ENCODE data around the gene PRUNE2. TPM values are rescaled to one million over a fixed set of nuclear protein-coding genes. Genes with fewer than 3 reads are reported as not detected.

Gene PRUNE2
- total and polyA plus RNA-seq, 12 donors: 1.9 to 68.0 (median 11.2) TPM

GRCh38 chr9:76571288-76571687, 334.6 kb downstream of the PRUNE2 start:
- no peak for TF ChIP-seq POLR2A (IDR thresholded peaks at IDR 0.05)
- Histone ChIP-seq H3K4me3 (peak overlapping the region in 2 of 4 donors; percentile 14 to 52), H3K9me3 (replicated peaks in 1 of 3) (no peaks in the 10 kb centered on the region), H3K4me1 (replicated peaks in 1 of 2) (no peaks in the 10 kb centered on the region), H3K36me3 (replicated peaks in 1 of 2) (no peaks in the 10 kb centered on the region), H3K27me3 (peaks cover 9% of the 10 kb centered on the region), H3K27ac (no peak overlapping the region)
- DNase-seq: no peak
- intact Hi-C loops (cut with DNase I): no loop called here
- 8 to 22% (median 16%) methylated on average over 3 of the region's 3 CpGs for WGBS, 4 donors

DNA sequence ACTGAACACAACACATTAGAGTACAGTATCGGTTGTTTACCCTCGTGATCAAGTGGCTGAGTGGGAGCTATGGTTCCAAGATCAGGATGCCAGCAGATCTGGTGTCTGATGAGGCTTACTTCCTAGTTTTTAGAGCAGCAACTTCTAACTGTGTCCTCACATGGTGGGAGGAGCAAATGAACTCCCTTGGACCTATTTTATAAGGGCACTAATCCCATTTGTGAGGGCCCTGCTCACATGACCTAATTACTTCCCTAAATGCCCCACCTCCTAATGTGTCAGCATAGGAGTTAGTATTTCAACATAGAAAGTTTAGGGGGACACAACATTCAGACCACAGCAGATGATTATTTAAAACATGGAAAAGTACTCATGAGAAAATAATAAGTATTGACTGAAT, 335.1 kb downstream of the PRUNE2 start:
- WGBS, 4 donors: 92 to 100% (median 96%) methylated on average over 2 of the region's 2 CpGs
- no peaks in the 10 kb centered on the region for H3K36me3 ChIP-seq (replicated peaks in 1 of 2)
- H3K27ac ChIP-seq: no peak overlapping the region
- H3K4me1 ChIP-seq (replicated peaks in 1 of 2): no peaks in the 10 kb centered on the region
- TF ChIP-seq, protein P1, sequence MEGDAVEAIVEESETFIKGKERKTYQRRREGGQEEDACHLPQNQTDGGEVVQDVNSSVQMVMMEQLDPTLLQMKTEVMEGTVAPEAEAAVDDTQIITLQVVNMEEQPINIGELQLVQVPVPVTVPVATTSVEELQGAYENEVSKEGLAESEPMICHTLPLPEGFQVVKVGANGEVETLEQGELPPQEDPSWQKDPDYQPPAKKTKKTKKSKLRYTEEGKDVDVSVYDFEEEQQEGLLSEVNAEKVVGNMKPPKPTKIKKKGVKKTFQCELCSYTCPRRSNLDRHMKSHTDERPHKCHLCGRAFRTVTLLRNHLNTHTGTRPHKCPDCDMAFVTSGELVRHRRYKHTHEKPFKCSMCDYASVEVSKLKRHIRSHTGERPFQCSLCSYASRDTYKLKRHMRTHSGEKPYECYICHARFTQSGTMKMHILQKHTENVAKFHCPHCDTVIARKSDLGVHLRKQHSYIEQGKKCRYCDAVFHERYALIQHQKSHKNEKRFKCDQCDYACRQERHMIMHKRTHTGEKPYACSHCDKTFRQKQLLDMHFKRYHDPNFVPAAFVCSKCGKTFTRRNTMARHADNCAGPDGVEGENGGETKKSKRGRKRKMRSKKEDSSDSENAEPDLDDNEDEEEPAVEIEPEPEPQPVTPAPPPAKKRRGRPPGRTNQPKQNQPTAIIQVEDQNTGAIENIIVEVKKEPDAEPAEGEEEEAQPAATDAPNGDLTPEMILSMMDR (IDR thresholded peaks at IDR 0.05): no peak
- TF ChIP-seq POLR2A (IDR thresholded peaks at IDR 0.05): no peak
- H3K4me3 ChIP-seq: no peak overlapping the region
- intact Hi-C loops (cut with DNase I): no loop called here
- peaks cover 9% of the 10 kb centered on the region for H3K27me3 ChIP-seq
- H3K9me3 ChIP-seq (replicated peaks in 1 of 3): no peaks in the 10 kb centered on the region
- DNase-seq: no peak

DNA sequence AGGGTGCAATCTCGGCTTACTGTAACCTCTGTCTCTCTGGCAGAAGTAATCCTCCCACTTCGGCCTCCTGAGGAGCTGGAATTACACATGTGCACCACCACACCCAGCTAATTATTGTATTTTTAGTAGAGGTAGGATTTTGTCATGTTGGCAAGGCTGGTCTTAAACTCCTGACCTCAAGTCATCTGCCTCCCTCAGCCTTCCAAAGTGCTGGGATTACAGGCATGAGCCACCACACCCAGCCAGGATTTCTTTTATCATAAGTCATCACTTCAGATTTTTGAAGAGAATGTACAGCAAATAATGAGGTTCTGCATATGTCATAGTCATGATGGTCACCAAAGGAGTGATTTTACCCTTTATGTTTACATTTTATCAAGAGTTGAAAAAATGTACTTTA, 338.8 kb downstream of the PRUNE2 start:
- no peaks in the 10 kb centered on the region for H3K9me3 ChIP-seq (replicated peaks in 1 of 3)
- intact Hi-C loops (cut with DNase I): no loop called here
- no peaks in the 10 kb centered on the region for H3K36me3 ChIP-seq (replicated peaks in 1 of 2)
- WGBS, 4 donors: 83 to 96% (median 85%) methylated on average over 2 of the region's 2 CpGs
- H3K27ac ChIP-seq: no peak overlapping the region
- DNase-seq: no peak
- peaks cover under 1% of the 10 kb centered on the region for H3K27me3 ChIP-seq
- TF ChIP-seq POLR2A (IDR thresholded peaks at IDR 0.05): no peak
- TF ChIP-seq, protein P1 (IDR thresholded peaks at IDR 0.05): no peak
- H3K4me3 ChIP-seq: no peak overlapping the region
- peaks cover 0 to 4% of the 10 kb centered on the region in 2 donors for H3K4me1 ChIP-seq (replicated peaks in 1 of 2)

- Histone ChIP-seq H3K4me3 (no peak overlapping the region), H3K27ac (no peak overlapping the region)
Measured at GRCh38 chr9:76564297-76564696, 341.6 kb downstream of the PRUNE2 start.

DNA sequence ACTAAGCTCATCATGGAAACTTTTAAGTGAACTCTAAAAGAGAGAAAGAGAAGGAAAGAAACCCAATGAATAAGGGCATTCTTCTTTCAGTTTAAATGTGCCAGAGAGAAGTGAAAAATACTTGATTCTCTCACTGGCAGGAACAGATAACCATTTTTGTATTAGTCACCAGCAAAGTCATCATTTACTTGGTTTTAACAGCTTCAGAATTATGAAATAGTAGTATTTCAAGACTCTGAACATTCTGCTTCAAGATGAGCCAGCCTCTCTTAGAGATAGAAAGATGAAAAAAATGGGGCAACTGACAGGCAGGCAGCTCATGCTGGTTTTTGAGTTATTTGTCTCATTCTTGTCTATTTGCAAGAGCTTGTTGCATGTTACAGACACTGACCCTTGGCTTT, 343.4 kb downstream of the PRUNE2 start:
- no peak for DNase-seq
- peak overlapping the region in 1 of 5 donors; percentile 29 for H3K27ac ChIP-seq
- intact Hi-C loops (cut with DNase I): no loop called here
- no peaks in the 10 kb centered on the region for H3K27me3 ChIP-seq
- H3K36me3 ChIP-seq (replicated peaks in 1 of 2): no peaks in the 10 kb centered on the region
- no peaks in the 10 kb centered on the region for H3K9me3 ChIP-seq (replicated peaks in 1 of 3)
- TF ChIP-seq POLR2A (IDR thresholded peaks at IDR 0.05): no peak
- TF ChIP-seq, protein P1 (IDR thresholded peaks at IDR 0.05): no peak
- H3K4me3 ChIP-seq: no peak overlapping the region
- H3K4me1 ChIP-seq (replicated peaks in 1 of 2): peaks cover 0 to 4% of the 10 kb centered on the region in 2 donors

More at GRCh38 chr9:76564297-76564696, 341.6 kb downstream of the PRUNE2 start:
- no peak for TF ChIP-seq POLR2A (IDR thresholded peaks at IDR 0.05)
- TF ChIP-seq, protein P1 (IDR thresholded peaks at IDR 0.05): no peak
- no peaks in the 10 kb centered on the region for H3K27me3 ChIP-seq
- peaks cover 0 to 4% of the 10 kb centered on the region in 2 donors for H3K4me1 ChIP-seq (replicated peaks in 1 of 2)
- intact Hi-C loops (cut with DNase I): no loop called here
- DNase-seq: no peak
- no peaks in the 10 kb centered on the region for H3K9me3 ChIP-seq (replicated peaks in 1 of 3)
- H3K36me3 ChIP-seq (replicated peaks in 1 of 2): no peaks in the 10 kb centered on the region

Measured in adrenal gland (tissue), 12 donors.